ENCODE measurements around the gene MRPL53. TPM values are rescaled to one million over a fixed set of nuclear protein-coding genes. Genes with fewer than 3 reads are reported as not detected.

MRPL53 gene
- total and polyA plus RNA-seq, 2 of the 4 experiments (the other 2 are of a cell fraction), result 5.2 to 39.0 TPM

- Histone ChIP-seq H3K9me1 (ENCODE audit: insufficient read depth, low read length) (no peaks in the 10 kb centered on the region), H2BK15ac (ENCODE audit: low read depth, low read length) (no peak overlapping the region), H3K9ac (ENCODE audit: low read depth, low read length) (peak overlapping the region; percentile 68), H2BK20ac (ENCODE audit: low read depth, low read length) (no peak overlapping the region), H2BK120ac (ENCODE audit: low read depth, low read length) (no peak overlapping the region), H4K8ac (ENCODE audit: low read depth in 2 of 2, low read length in 2 of 2) (peak overlapping the region; percentile 88 to 97; a peak in 2 of 4 replicates), H3K27me3 (ENCODE audit: control insufficient read depth, insufficient read depth, low read length) (no peaks in the 10 kb centered on the region), H3K18ac (ENCODE audit: low read depth, low read length) (no peak overlapping the region), H3K9me3 (ENCODE audit: control insufficient read depth, insufficient read depth, low read length) (no peaks in the 10 kb centered on the region), H3K56ac (ENCODE audit: extremely low read depth, insufficient read depth, low read length) (peak overlapping the region; percentile 10; the same call in 1 of the 2 replicates), H3K23ac (ENCODE audit: low read depth, low read length) (peak overlapping the region; percentile 94), H2AK5ac (ENCODE audit: low read depth, low read length) (peak overlapping the region; percentile 97), H4K20me1 (ENCODE audit: insufficient read depth, low read length) (no peaks in the 10 kb centered on the region), H3K4me2 (ENCODE audit: low read depth, low read length) (peak overlapping the region; percentile 90), H3K36me3 (ENCODE audit: control insufficient read depth, insufficient read depth, low read length) (peaks cover 21% of the 10 kb centered on the region), H2AFZ (replicated peaks; ENCODE audit: low read length, poor library complexity) (peak overlapping the region; percentile 98), H2BK5ac (ENCODE audit: low read depth, low read length, poor library complexity, severe bottlenecking) (peak overlapping the region; percentile 57), H3K4ac (ENCODE audit: low read depth, low read length) (peak overlapping the region; percentile 83), H3K4me3 (ENCODE audit: insufficient read depth, low read depth, low read length) (peak overlapping the region; percentile 89), H3K27ac (ENCODE audit: insufficient read depth, low read length) (peak overlapping the region; percentile 60), H3K4me1 (ENCODE audit: control insufficient read depth, insufficient read depth, low read length) (peaks cover 3% of the 10 kb centered on the region), H4K5ac (ENCODE audit: low read depth, low read length) (peak overlapping the region; percentile 8; the same call in 1 of the 2 replicates), H4K91ac (ENCODE audit: insufficient read depth, low read depth, low read length) (peak overlapping the region; percentile 23), H3K14ac (replicated peaks; ENCODE audit: low read depth, low read length) (peak overlapping the region; percentile 66), H3K79me1 (ENCODE audit: low read depth in 1 of 2, low read length in 2 of 2) (peaks cover 7 to 46% of the 10 kb centered on the region in 2 experiments; a peak in 3 of 4 replicates), H2AK9ac (replicated peaks; ENCODE audit: low read depth, low read length, poor library complexity) (peak overlapping the region; percentile 97)
- DNase-seq, result no peak
- no TSS peak for BruUV-seq (replicated peaks)
- in situ Hi-C loops (cut with MboI; ENCODE audit: low sequenced_read_pairs), result no loop called here
- WGBS, 2 experiments (ENCODE audit: extremely low coverage in 2 of 2, insufficient read length in 1 of 2), result 0% methylated on average over 4 of the region's 13 CpGs; no CpG with 5 or more reads in 1 of the 2 experiments
- POLR2A ChIA-PET (ENCODE audit: unreplicated experiment), result no interaction called here
- TF ChIP-seq CHD1 (IDR thresholded peaks at IDR 0.05; ENCODE audit: low read depth, low read length) (no peak), MXI1 (IDR thresholded peaks at IDR 0.05; ENCODE audit: borderline replicate concordance, low read depth, low read length) (0 out of 2 replicates have a peak, but pooled peaks have one; percentile 46)
- peak; percentile 9 for ATAC-seq (ENCODE audit: low read depth)
- dilution Hi-C loops (cut with HindIII; ENCODE audit: low sequenced_read_pairs, unreplicated experiment), result no loop called here
- intact Hi-C loops (cut with micrococcal nuclease), result no loop called here
- CTCF ChIA-PET, result no interaction called here
Measured at GRCh38 chr2:74464406-74464805, 8.1 kb downstream of the MRPL53 start.
